Hematopoietic multipotent progenitor cell treated with erythropoietin and hydrocortisone succinate and interleukin-3 and kit ligand, for 17 days (in vitro differentiated cells): ENCODE data around the gene ZNF236.
"Not testable (repeated sequence)": the region's sequence is repeated elsewhere in the genome, so short reads cannot be mapped to it uniquely, and the experiment has no call there.

Experiments used
- DNase-seq: peaks from one replicate; pipeline ENCODE4 v3.0.0-alpha.2; 2015; ENCODE audit warnings: low spot score

ZNF236 gene

DNA sequence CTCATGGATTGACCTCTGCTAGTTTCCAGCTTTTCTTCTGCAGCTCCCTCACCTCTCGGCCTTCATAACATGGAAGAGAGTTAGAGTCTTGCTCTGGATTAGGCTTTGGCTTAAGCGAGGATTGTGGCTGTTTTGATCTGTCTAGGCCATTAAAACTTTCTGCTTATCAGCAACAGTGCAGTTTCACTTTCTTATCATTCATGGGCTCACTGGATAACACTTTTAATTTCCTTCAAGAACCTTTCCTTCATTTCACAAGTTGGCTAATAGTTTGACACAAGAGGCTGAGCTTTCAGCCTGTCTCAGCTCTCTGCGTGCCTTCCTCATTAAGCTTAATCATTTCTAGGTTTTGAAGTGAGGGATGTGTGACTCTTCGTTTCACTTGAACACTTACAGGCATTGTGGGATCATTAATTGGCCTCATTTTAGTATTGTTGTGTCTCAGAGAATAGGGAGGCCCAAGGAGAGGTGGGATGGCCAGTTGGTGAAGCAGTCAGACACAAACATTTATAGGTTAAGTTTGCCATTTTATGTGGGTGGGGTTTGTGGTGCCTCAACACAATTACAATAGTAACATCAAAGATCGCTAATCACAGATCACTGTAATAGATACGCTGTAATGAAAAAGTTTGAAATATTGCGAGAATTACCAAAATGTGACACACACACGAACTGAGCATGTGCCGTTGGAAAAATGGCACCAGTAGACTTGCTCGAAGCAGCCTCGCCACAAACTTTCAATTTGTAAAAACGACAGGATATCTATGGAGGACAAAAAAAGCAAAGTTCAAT, 129.3 kb downstream of the ZNF236 start:
- peak; percentile 28 for DNase-seq

DNA sequence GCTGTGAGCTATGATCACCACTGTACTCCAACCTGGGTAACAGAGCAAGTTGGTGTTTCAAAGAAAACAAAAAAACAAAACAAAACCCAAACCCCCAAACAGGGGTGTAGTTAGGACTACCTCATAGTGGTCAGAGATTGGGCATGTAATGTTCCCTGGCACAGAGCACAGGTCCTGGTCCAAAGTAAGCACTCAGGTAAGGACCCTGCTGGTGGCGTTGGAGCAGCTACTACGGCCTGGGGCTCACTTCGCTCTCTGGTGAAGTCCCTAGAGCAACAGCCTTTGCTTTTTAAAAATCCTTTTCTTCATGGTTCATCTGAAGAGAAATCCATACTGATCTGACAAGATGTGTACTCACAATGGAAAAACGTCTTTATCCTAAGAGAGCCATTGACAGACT, 130.4 kb downstream of the ZNF236 start:
- DNase-seq: no peak

DNA sequence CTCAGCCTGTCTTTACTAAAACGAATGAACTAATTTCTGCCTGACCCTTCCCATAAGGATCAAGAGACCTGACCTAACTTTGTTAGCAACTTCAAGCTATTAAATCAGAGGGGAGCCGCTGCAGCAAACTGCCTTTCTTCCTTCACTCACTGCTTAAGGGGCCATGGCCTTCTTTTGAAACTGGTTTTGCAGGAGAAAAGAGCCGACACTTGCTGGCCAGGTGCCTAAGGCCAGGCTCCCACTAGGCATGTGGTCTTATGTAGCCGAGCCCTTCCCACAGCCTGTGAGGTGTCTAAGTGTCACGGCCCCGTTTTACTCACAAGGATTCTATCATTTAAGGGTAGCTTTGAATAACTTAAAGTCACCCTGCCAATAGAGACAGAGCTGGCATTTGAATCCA, 130.8 kb downstream of the ZNF236 start:
- DNase-seq: no peak

DNA sequence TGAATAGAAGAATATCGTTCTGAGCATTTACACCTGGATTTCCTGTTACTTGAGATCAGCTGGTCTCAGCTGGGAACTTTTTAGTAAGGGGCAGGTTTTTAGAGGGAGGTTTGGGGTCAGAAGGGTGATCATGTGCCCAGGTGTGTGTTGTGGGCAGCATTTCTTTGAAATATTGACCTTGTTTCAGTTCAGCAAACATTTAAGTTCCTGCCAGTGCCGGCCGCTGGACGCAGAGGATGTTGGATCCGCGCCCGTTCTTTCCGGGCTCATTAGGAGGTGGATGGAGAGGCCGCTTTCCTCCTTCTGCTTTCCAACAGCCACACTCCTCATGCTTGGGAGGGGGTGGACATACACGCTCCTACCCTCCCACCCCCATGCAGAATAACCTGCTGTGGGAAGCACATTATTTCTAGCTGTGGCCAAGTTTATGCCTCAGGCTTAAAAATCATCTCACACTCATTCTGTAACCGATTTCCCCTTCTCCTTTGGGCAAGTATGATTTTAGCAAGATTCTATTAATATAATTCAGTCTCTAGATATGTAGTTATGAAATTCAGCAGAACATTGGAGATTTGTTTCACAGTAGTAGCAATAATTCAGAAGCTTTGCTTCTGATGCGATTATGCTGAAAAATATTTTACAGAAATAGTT, 131.4 kb downstream of the ZNF236 start:
- no peak for DNase-seq

DNA sequence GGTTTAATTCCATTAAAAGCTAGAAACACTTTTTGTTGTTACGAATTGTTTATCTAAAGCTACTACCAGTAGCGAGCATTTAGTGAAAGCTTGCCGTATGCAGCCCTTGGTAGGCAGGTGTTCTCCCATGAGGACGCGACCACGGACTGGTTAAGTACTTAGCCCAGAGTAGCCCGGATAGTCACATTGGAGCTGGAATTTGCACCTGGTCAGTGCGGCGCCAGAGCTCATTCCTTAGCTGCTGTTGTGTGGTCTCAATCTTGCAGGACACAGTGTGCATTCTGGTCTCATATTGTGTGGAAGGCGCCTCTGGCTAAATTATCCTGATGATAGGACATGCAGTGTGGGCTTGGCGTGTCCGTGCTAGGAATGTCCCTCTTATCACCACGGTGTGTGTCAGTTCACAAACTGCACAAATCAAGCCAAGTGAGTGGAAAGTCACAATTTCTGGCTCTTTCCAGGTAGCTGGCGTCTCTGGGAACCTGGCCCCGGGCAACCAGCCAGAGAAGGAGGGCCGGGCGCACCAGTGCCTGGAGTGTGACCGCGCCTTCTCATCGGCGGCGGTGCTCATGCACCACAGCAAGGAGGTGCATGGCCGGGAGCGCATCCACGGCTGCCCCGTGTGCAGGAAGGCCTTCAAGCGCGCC, 133.3 kb downstream of the ZNF236 start:
- no peak for DNase-seq

DNA sequence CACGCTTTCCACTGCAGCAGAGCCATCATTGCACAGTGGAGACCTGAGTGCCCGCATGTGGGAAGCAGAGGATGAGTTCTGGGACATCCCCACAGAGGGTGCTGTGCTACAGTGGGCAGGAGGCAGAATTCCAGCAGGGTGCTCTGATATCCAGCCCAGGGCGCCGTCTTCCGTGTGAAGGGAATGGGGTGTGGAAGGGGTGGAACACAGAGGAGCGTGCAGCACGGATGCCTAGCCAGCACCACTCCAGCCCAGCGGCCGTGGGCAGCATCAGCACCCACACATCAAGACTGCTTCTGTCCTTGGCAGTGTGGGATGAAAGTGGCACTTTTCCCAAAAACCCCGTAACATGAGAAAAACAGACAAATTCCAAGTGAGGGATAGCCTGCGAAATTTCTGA, 134.3 kb downstream of the ZNF236 start:
- no peak for DNase-seq

DNA sequence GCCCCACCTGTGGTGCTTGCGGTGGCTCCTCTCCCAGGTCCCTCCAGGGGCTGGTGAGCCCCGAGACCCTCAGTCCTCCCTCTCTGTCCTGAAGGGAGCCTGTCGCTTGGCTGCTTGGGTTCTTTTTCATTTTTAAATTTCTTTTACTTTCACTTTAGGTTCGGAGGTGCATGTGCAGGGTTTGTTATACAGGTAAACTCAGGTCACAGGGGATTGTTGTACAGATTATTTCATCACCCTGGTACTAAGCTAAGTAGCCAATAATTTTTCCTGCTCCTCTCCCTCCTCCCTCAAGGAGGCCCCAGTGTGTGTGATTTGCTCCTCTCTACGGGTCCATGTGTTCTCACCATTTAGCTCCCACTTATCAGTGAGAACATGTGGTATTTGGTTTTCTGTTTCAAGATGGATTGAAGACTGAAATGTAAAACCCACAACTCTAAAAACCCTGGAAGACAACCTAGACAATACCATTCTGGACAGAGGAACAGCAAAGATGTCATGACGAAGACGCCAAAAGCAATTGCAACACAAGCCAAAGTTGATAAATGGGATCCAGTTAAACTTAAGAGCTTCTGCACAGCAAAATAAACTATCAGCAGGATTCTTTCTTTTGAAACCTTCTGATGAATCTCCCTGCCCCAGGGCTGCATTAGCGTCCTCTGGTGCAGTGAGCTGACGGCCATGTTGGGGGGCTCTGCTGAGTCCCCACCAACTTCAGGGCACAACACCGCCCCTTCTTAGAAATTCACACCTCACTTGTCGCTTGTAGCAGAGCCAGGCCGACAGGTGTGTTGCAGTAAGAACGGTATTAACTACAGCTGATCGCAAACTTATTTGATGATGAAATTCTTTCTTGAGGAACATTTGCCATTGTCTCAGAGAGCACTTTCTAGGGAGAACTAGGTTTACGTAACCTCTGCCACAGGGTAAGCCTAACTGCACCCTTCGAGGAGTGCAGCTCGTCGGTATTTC, 135.3 kb downstream of the ZNF236 start:
- no peak for DNase-seq

DNA sequence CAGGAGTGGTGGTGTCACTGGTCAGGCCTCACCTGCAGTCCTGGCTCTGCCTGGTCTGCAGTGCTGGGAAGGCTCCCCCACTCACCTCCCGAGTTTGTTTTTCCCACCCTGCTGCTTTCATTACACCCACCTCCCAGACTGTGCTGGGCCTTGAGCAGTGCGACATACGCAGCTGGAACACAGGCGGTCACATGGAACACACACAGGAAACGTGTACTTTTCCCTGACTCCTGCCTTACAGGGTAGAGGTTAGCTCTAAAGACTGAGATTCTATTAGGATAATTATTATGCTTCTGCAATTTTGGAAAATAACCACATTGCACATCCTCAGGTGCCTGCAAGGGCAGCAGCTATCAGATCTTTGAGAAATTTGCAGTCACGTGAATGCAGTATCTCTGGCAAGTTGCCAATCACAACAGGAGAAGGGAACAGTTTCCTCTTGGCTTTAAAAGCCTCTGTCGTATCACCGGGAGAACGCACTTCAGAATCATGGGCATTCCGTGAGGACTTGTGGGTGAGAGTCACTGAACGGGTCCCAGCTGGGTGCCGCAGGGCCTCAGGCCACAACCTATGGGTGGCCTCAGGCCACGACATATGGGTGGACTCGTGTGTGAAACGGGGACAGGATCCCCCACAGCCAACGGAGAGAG, 136.5 kb downstream of the ZNF236 start:
- DNase-seq: no peak

DNA sequence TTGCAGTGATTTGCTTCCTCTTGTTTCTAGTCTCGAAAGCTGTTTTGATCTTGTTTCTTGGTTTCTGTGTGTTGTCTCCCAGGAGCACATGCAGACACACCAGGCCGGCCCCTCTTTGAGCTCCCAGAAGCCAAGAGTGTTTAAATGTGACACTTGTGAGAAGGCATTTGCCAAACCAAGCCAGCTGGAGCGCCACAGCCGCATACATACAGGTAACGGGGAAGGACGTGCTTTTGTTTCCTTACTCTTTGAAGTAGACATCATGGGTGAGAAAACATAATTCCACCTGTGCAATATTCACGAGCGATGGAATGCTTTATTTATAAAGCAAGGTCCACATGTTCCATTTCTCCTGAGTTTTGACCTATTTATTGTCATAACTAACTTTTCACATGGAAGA, 137.2 kb downstream of the ZNF236 start:
- DNase-seq: no peak

DNA sequence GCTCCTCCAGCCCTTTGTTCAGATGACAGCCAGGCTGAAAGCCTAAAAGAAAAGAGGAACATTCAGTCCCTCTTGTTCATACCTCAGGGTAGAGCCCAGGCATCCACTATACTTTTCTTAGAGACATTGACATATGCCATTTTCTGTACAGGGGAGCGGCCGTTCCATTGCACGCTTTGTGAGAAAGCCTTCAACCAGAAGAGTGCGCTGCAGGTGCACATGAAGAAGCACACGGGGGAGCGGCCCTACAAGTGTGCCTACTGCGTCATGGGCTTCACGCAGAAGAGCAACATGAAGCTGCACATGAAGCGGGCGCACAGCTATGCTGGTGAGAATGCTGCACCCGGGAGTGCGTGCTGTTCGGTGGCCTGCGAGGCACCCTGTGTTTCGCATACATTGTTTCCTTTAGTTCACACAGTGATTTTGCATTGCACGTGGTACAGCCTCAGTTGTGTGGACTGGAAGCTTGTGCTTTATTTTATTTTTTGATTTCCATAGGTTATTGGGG, 138.2 kb downstream of the ZNF236 start:
- no peak for DNase-seq

DNA sequence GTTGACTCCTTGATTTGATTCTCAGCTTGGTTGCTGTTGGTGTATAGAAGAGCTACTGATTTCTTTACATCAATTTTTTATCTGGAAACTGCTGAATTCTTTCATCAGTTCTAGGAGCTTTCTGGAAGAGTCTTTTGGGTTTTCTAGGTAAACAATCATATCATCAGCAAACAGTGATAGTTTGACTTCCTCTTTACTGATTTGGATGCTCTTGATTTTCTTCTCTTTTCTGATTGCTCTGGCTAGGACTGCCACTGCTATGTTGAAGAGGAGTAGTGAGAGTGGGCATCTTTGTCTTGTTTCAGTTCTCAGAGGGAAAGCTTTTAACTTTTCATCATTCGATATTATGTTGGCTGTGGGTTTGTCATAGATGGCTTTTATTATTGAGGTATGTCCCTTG, 140.5 kb downstream of the ZNF236 start:
- no peak for DNase-seq

DNA sequence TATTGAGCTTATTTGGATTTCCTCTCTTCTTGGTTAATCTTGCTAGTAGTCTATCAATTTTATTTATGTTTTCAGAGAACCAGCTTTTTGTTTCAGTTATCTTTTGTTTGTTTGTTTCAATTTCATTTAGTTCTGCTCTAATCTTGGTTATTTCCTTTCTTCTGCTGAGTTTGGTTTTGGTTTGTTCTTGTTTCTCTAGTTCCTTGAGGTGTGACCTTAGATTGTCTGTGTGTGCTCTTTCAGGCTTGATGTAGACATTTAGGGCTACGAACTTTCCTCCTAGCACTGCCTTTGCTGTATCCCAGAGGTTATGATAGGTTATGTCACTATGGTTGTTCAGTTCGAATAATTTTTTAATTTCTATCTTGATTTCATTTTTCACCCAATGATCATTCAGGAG, 141.6 kb downstream of the ZNF236 start:
- DNase-seq: no peak

DNA sequence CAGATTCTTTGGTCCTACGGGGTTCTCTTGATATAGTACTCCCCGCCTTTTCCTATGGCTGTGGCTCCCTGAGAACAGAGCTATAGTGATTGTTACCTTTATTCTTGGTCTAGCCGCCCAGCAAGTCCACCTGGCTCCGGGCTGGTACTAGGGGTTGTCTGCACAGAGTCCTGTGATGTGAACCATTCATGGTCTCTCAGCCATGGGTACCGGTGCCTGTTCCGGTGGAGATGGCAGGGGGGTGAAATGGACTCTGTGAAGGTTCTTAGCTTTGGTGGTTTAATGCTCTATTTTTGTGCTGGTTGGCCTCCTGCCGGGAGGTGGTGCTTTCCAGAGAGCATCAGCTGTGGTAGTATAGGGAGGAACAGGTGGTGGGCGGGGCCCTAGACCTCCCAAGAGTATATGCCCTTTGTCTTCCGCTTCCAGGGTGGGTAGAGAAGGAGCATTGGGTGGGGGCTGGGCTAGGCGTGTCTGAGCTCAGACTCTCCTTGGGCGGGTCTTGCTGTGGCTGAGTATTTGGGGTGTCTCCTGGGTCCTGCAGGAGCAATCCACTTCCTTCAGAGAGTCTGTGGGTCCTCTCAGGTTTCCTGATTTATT, 143.3 kb downstream of the ZNF236 start:
- DNase-seq: not testable (repeated sequence)

DNA sequence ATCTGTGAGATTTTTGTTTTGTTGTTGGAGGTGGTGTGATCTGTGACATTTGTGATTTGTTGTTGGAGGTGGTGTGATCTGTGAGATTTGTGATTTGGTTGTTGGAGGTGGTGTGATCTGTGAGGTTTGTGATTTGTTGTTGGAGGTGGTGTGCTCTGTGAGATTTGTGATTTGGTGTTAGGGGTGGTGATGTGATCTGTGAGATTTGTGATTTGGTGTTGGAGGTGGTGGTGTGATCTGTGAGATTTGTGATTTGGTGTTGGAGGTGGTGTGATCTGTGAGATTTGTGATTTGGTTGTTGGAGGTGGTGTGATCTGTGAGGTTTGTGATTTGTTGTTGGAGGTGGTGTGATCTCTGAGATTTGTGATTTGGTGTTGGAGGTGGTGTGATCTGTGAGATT, 144.9 kb downstream of the ZNF236 start:
- DNase-seq: not testable (repeated sequence)

DNA sequence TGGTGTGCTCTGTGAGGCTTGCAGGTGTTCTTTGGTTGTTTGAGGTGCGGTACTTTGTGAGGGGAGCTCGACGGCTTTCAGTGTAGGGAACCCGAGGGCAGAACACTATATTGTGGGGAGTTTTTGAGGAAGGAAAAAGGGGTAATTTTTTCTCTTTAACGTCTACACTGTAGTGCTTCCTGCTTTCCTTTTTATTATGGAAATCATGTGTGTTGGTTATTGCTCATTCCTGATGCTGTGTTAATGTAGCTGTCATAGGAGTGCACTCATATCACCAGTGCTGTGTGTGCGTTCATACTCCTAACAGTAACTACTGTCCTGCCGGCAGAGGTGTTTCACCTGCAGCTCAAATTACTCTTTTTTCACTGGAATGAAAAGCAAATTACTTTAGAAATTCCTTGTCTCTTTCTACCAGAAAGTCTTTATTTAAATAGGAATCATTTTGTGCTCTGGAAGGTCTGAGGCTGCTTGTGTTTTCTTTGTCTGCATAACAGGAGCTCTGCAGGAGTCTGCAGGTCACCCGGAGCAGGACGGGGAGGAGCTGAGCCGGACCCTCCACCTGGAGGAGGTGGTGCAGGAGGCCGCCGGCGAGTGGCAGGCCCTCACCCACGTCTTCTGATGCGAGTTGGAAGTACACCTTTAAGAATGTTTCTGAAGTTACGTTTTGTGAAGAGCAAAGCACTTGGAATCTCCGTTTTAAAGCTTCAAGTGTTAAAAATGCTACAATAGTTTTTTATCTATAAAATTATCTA, 145.5 kb downstream of the ZNF236 start:
- no peak for DNase-seq

DNA sequence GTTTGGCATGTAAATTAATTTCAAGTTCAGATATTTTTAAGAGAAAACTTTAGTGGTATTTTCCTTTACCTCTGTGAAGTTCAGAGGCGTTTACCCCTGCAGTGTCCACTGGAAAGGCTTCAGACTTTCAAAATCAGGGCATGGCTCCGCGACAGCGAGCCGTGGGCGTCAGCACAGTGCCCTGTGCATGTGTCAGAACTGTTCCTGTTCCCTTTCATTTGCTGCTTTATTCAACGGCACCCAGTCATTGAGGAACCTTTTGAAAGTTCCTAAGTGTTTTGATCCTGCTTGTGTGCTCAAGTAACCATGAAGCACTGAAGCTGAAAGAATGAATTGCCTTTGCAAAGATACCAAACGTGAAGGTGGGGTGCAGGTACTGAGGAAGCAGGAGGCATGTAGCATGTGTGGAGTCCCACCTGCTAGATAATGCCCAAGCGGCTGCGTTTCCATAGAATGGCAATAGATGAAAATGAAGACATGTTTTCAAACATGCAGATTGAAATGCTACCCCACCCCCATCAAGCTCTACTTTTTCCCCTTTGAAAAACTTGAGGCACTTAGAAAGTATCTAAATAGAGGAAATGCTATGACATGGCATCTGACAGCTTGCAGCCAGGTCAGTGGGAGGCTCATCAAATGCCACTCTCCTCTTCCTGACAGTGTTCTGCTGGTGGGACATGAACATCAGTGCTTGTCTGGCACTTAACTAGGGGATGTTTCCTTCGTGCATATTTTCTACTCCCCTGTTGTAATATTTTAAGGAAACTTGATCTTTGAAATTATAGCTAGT, 148.6 kb downstream of the ZNF236 start:
- DNase-seq: no peak

DNA sequence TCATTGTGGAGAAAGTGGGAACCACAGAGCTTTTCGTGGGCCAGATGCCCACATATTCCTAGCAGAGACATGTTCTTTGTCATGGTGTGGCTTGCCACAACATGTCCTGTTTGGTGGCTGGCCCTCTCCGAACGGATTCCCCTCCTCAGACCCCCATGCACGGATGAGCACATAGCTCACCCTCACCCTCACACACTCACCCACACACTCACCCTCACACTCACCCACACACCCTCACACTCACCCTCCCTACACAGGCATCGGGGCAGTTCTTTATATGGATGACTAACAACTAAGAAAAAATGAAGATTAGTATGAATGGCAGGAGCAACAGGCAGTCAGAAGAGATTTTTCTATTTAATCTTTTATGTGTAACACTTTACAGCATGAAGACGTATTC, 149.9 kb downstream of the ZNF236 start:
- no peak for DNase-seq

DNA sequence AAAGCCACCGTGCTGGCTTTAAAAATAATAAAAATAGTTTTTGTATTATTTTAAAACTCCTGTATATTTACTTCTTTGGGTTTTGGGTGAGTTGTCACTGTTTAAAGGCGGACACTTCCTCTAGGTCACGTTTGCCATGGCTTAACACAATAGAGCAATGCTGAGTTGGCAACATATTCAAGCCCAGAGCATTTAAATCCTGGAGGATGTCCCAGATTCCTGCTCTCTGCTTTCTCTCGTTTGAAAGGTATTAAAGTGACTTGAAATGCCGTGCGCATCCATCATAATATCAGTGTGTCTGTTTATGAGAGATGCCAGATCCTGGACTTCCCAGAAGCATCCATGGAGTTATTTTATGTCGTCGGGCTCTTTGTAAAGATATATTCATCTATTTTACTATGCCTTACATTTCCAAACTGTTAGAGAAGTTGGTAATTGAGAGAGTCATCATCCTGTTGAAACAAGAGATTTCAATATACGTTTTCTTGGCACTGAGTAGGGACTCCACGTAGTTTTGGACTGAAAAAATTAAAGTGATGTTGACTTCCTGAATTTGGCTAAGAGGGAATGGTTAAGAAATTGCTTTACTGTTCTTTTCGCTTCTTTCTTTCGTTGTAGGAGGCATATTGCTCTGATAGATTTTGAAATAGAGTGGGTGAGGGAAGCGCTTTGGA, 150.6 kb downstream of the ZNF236 start:
- DNase-seq: no peak
